Nephron (organoid): ENCODE data around the gene RING1.

Experiments
- H3K27ac Mint-ChIP-seq, 3 experiments: 2 replicates each; pipeline ENCODE4 v1.8.0; 2020; ENCODE audit warnings: mixed read lengths in 3 of 3, mild to moderate bottlenecking in 2 of 3, moderate library complexity in 1 of 3
- H3K27me3 Mint-ChIP-seq: 2 replicates; pipeline ENCODE4 v1.8.0; 2021; ENCODE audit warnings: low read depth, mild to moderate bottlenecking, moderate library complexity, mixed read lengths
- H3K36me3 Mint-ChIP-seq: 2 replicates; pipeline ENCODE4 v1.8.0; 2020; ENCODE audit warnings: low read depth, mixed read lengths
- H3K4me1 Mint-ChIP-seq: 2 replicates; pipeline ENCODE4 v1.8.0; 2020; ENCODE audit warnings: mixed read lengths
- H3K4me3 Mint-ChIP-seq, 3 experiments: 2 replicates each; pipeline ENCODE4 v1.8.0; 2020; ENCODE audit warnings: mild to moderate bottlenecking in 3 of 3, mixed read lengths in 3 of 3, moderate library complexity in 2 of 3
- H3K9me3 Mint-ChIP-seq: 2 replicates; pipeline ENCODE4 v1.8.0; 2020; ENCODE audit warnings: mixed read lengths
- TF ChIP-seq, protein P1 (sequence below), 3 experiments: fragments of 200-600 bp; sonication (generic); IDR thresholded peaks; one replicate each; pipeline ENCODE4 v1.5.0; 2021; ENCODE audit warnings: antibody characterized with exemption in 3 of 3; ENCODE audit not compliant: unreplicated experiment in 3 of 3

Gene RING1

DNA sequence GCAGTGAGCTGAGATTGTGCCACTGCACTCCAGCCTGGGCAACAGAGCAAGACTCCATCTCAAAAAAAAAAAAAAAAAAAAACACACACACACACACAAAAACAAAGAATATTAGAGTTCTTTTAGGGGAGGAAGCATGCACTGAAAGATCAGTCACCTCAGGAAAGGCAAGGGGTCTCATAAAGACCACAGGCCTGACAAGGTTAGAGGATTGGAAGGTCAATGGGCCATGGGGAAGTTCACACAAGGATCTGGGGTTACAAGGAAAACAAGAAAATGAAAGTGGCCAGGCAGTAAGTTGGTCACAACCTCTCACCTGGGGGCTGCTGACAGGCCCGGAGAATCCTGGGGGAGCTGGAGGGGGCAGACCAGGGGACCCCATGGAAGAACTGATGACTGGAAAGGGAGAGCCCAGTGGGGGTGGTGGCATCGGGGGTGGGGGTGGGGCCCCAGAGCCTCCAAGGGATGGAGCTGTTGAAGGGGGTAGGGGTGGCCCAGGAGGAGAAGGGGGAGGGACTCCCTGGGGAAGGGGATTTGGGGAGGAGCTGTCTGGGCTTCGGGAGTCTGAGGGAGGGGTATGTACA lies 9.4 kb upstream of the RING1 start:
- peak overlapping the region; percentile 93 to 99 (median 95) for H3K4me3 Mint-ChIP-seq
- H3K36me3 Mint-ChIP-seq, result peaks cover 67% of the 10 kb centered on the region
- H3K27me3 Mint-ChIP-seq, result peaks cover 5% of the 10 kb centered on the region
- no peaks in the 10 kb centered on the region for H3K9me3 Mint-ChIP-seq
- TF ChIP-seq, protein P1, sequence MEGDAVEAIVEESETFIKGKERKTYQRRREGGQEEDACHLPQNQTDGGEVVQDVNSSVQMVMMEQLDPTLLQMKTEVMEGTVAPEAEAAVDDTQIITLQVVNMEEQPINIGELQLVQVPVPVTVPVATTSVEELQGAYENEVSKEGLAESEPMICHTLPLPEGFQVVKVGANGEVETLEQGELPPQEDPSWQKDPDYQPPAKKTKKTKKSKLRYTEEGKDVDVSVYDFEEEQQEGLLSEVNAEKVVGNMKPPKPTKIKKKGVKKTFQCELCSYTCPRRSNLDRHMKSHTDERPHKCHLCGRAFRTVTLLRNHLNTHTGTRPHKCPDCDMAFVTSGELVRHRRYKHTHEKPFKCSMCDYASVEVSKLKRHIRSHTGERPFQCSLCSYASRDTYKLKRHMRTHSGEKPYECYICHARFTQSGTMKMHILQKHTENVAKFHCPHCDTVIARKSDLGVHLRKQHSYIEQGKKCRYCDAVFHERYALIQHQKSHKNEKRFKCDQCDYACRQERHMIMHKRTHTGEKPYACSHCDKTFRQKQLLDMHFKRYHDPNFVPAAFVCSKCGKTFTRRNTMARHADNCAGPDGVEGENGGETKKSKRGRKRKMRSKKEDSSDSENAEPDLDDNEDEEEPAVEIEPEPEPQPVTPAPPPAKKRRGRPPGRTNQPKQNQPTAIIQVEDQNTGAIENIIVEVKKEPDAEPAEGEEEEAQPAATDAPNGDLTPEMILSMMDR (IDR thresholded peaks at IDR 0.05; ENCODE audit: unreplicated experiment in 3 of 3), result no peak
- H3K27ac Mint-ChIP-seq, result peak overlapping the region; percentile 79 to 92 (median 91)
- H3K4me1 Mint-ChIP-seq, result peaks cover 55% of the 10 kb centered on the region

DNA sequence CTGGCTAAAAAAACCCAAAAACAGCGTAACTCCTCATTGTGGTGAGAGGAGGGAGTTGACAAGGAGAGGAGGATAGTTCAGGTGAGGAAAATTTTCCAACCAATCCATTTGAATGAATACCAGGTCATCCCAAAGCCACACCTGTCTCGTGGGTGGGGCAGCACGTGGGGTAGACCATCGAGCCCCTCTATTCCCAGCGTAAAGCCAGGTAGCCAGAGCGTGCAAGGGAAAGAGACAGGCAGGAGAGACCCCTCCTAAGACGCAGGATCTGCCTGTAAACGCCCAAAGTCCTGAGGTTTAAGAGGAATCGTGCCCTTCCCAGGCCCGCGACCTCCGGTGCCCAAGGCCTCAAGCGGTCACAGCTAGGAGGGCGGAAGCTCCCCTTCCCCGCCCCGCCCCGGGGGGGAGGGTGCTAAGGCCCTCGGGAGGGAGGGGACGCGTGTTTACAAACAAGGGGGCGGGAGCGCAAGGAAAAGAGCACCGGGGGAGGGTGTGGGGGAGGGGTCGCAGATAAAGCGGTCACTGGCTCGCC lies 8.5 kb upstream of the RING1 start:
- H3K27ac Mint-ChIP-seq, result peak overlapping the region; percentile 85 to 97 (median 92)
- H3K27me3 Mint-ChIP-seq, result peaks cover 4% of the 10 kb centered on the region
- peaks cover 60% of the 10 kb centered on the region for H3K4me1 Mint-ChIP-seq
- TF ChIP-seq, protein P1 (IDR thresholded peaks at IDR 0.05; ENCODE audit: unreplicated experiment in 3 of 3), result no peak
- H3K36me3 Mint-ChIP-seq, result peaks cover 64% of the 10 kb centered on the region
- no peaks in the 10 kb centered on the region for H3K9me3 Mint-ChIP-seq
- H3K4me3 Mint-ChIP-seq, result peak overlapping the region; percentile 93 to 99 (median 95)

DNA sequence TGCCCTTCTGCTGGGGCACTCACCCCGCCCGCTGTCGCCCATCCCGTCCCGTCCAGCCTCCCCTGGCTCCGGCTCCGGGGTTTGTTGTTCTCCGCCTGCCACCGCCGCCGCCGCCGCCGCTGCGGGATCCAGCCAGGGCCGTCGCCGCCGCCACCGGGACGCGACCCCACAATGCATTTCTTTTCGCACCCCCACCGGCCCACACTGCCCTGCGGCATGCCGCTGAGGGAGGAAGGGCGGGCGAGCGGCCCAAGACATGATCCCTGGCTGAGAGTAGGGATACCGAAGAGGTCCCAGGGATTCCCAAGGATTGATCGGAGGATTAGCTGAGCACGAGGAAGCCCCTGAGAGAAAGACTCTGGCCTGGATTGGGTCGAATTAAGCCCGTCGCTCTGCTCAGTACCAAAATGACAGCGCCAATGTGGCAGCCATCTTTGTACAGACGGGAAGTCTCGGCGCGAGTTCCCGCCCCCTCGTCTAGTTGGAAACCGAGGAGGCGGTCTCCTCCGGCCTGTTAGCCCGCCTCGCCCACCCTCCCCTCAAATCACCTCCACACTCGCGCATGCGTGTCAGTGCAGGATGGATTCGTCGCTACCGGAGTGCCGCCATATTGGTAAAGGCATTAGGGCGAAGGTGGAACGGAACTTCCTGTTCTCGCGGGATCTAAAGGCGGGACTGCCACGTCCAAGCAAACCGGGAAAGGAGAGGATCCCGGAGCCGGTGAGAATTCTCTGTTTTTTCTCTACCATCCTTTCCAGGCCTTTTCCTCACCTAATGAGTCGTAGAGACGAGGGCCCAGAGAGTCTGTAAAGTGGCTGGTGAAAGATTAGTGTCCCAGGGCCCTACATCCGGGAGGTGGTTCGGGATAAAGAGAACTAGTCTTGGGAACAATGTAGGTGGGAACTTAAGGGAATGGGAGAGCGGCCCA lies 7.8 kb upstream of the RING1 start, which contains the start of the genes RXRB and SLC39A7:
TSS of gene RXRB (minus strand) at position 447 of the 928 bp plus-strand sequence. CDS start at position 258, 189 bp downstream.
TSS of gene SLC39A7 (plus strand) at position 649 of the 928 bp plus-strand sequence. CDS start 379 bp downstream, outside the sequence.
- TF ChIP-seq, protein P1 (IDR thresholded peaks at IDR 0.05; ENCODE audit: unreplicated experiment in 3 of 3), result no peak
- peak within 1 kb of the TSS; percentile 99 to 100 (median 100) for H3K4me3 Mint-ChIP-seq
- H3K36me3 Mint-ChIP-seq, result peaks cover 57% of the 10 kb centered on the region
- no peaks in the 10 kb centered on the region for H3K9me3 Mint-ChIP-seq
- H3K27ac Mint-ChIP-seq, result peak within 1 kb of the TSS; percentile 97 to 100 (median 99)
- H3K27me3 Mint-ChIP-seq, result peaks cover under 1% of the 10 kb centered on the region
- H3K4me1 Mint-ChIP-seq, result peaks cover 67% of the 10 kb centered on the region

DNA sequence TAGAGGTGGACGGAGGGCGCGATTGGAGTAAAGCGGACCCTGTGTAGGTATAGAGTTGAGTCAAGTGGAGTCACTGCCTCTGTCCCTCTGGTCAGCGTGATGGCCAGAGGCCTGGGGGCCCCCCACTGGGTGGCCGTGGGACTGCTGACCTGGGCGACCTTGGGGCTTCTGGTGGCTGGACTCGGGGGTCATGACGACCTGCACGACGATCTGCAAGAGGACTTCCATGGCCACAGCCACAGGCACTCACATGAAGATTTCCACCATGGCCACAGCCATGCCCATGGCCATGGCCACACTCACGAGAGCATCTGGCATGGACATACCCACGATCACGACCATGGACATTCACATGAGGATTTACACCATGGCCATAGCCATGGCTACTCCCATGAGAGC lies 7.2 kb upstream of the RING1 start:
- Mint-ChIP-seq H3K4me1 (peaks cover 73% of the 10 kb centered on the region), H3K27me3 (no peaks in the 10 kb centered on the region), H3K4me3 (peak overlapping the region; percentile 99 to 100 (median 100)), H3K9me3 (no peaks in the 10 kb centered on the region), H3K27ac (peak overlapping the region; percentile 97 to 100 (median 99)), H3K36me3 (peaks cover 50% of the 10 kb centered on the region)
- TF ChIP-seq, protein P1 (IDR thresholded peaks at IDR 0.05; ENCODE audit: unreplicated experiment in 3 of 3), result no peak

DNA sequence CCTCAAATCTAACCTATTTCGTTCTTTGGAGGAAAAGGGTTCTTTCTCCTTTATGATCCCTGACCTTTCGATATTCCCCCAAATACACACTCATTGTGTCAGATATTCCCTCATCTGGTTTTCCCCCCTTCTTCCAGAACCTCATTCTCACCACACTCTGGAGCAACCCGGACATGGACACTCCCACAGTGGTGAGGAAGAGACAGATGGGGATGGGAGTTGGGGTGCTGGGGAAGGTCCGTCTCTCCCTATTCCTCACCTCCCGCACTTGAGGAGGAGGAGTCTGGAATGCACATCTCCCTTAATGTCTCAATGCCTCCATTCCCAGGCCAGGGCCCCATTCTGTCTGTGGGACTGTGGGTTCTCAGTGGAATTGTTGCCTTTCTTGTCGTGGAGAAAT lies 6.4 kb upstream of the RING1 start:
- Mint-ChIP-seq H3K9me3 (no peaks in the 10 kb centered on the region), H3K4me3 (peak overlapping the region; percentile 99 to 100 (median 100)), H3K27ac (peak overlapping the region; percentile 97 to 100 (median 99)), H3K36me3 (peaks cover 42% of the 10 kb centered on the region), H3K4me1 (peaks cover 77% of the 10 kb centered on the region), H3K27me3 (no peaks in the 10 kb centered on the region)
- TF ChIP-seq, protein P1 (IDR thresholded peaks at IDR 0.05; ENCODE audit: unreplicated experiment in 3 of 3), result no peak
